Measurements from ENCODE around the gene RAD51B. TPM values are rescaled to one million over a fixed set of nuclear protein-coding genes. Genes with fewer than 3 reads are reported as not detected.

RAD51B gene
- total RNA-seq, 1 experiment from 2014 or later = 16.7 TPM

DNA sequence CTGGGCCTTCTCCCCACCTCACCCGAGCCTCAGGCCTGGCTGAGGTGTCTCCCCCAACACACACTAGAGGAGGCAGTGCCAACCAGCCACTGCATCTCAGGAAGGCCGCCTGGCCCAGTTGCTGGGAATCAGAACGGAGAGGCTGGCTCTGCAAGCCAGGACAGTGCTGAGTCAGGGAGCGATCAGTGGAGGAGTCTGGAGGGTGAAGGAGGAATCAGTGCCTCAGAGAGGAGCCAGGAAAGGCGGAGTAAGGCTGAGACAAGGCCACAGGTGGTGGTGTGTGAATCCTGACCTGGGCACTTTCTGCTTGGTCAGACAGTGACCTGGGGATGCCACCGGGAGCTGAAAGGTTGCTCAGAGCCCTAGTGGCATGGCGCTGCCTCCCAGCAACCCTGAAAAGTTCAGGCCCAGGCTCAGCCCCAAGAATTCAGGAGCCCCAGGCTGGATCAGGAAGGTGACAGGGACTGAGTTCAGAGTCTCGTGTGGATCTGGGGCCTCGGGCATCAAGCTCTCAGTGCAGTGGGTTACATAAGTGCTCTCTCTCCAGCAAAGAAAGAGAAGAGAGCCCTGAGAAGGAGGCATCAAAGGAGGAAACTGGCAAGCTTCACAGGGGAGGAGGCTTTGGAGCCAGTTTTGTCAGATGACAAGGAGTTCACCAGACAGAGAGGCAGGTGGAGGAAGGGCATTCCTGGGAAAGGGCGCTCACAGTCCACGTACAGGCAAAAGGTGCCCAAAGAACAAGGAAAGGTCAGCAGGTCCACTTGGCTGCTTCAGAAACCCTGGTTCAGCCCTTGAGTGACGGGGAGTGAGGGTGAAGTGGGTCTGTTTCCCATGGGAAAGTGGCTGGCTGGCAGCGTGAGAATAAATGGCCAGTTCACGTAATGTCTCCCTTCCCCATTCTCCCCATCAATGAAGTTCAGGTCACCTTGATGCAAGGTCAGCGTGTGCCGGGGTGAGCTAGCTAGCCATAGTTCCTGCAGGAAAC, 885.4 kb downstream of the RAD51B start:
- H3K23me2 ChIP-seq (ENCODE audit: insufficient read length, low read depth, low read length, poor library complexity, severe bottlenecking) = no peaks in the 10 kb centered on the region
- no peak overlapping the region for H4K8ac ChIP-seq (replicated peaks; ENCODE audit: insufficient read length, low read depth, low read length)
- H2AFZ ChIP-seq (ENCODE audit: low read length) = no peak overlapping the region
- TF ChIP-seq, protein P1, sequence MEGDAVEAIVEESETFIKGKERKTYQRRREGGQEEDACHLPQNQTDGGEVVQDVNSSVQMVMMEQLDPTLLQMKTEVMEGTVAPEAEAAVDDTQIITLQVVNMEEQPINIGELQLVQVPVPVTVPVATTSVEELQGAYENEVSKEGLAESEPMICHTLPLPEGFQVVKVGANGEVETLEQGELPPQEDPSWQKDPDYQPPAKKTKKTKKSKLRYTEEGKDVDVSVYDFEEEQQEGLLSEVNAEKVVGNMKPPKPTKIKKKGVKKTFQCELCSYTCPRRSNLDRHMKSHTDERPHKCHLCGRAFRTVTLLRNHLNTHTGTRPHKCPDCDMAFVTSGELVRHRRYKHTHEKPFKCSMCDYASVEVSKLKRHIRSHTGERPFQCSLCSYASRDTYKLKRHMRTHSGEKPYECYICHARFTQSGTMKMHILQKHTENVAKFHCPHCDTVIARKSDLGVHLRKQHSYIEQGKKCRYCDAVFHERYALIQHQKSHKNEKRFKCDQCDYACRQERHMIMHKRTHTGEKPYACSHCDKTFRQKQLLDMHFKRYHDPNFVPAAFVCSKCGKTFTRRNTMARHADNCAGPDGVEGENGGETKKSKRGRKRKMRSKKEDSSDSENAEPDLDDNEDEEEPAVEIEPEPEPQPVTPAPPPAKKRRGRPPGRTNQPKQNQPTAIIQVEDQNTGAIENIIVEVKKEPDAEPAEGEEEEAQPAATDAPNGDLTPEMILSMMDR (conservative IDR thresholded peaks at IDR 0.05) = no peak
- H3K27me3 Mint-ChIP-seq (ENCODE audit: low read depth) = peaks cover 7% of the 10 kb centered on the region
- H2AK5ac ChIP-seq (ENCODE audit: insufficient read length, low read length) = no peak overlapping the region
- H4K5ac ChIP-seq (ENCODE audit: insufficient read length, low read depth, low read length) = no peak overlapping the region
- H3K79me2 ChIP-seq (ENCODE audit: insufficient read depth, low read length) = no peaks in the 10 kb centered on the region
- H2BK5ac ChIP-seq (ENCODE audit: insufficient read length, low read length) = no peak overlapping the region
- no peaks in the 10 kb centered on the region for H3K79me1 ChIP-seq (ENCODE audit: insufficient read depth, low read depth, low read length, poor library complexity, severe bottlenecking)
- no peak overlapping the region for H3K23ac ChIP-seq (ENCODE audit: insufficient read length, low read depth, low read length)
- H3K27ac ChIP-seq (ENCODE audit: insufficient read length, low read depth, low read length) = no peak overlapping the region
- no peak overlapping the region for H2BK15ac ChIP-seq (ENCODE audit: low read depth, low read length)
- no CpG with 5 or more reads among the region's 16 CpGs for WGBS (ENCODE audit: extremely low coverage, insufficient read length, low lambda C conversion rate)
- no peak overlapping the region for H3T11ph ChIP-seq (ENCODE audit: low read length)
- H3K4me2 ChIP-seq (ENCODE audit: insufficient read depth, insufficient read length, low read length) = no peak overlapping the region
- no peak overlapping the region for H3K18ac ChIP-seq (ENCODE audit: insufficient read length, low read depth, low read length)
- peaks cover 2 to 11% of the 10 kb centered on the region in 2 experiments; a peak in 4 of 5 replicates for H3K9me3 Mint-ChIP-seq
- H2BK120ac ChIP-seq (ENCODE audit: low read depth, low read length, poor library complexity, severe bottlenecking) = no peak overlapping the region
- H4K20me1 ChIP-seq (ENCODE audit: control insufficient read depth, insufficient read depth, insufficient read length) = no peaks in the 10 kb centered on the region
- no peak overlapping the region for H4K91ac ChIP-seq (ENCODE audit: insufficient read length, low read depth, low read length)
- H3K4me3 Mint-ChIP-seq = no peak overlapping the region
- no peak for DNase-seq
- H2BK12ac ChIP-seq (ENCODE audit: insufficient read length, low read depth, low read length) = no peak overlapping the region
- no peak overlapping the region for H3K56ac ChIP-seq (ENCODE audit: insufficient read length, low read depth, low read length)
- no peak overlapping the region for H3K9ac ChIP-seq (ENCODE audit: extremely low read depth, insufficient read length, low read length)
- peaks cover 4% of the 10 kb centered on the region for H3K9me3 ChIP-seq (ENCODE audit: control insufficient read depth, low read depth, low read length)
- H3K14ac ChIP-seq (ENCODE audit: insufficient read depth, low read length) = no peak overlapping the region; the same call in 1 of the 2 replicates
- no peaks in the 10 kb centered on the region for H3K4me1 ChIP-seq (ENCODE audit: insufficient read depth, low read length)
- H2BK20ac ChIP-seq (ENCODE audit: low read depth, low read length, poor library complexity, severe bottlenecking) = no peak overlapping the region
- H3K36me3 Mint-ChIP-seq (ENCODE audit: insufficient read depth in 1 of 3, low read depth in 3 of 3) = peaks cover 0 to 7% (median 6%) of the 10 kb centered on the region in 3 experiments; a peak in 4 of 7 replicates
- peaks cover 0 to 9% of the 10 kb centered on the region in 2 experiments; a peak in 2 of 4 replicates for H3K4me1 Mint-ChIP-seq
- H3K27ac Mint-ChIP-seq = peak overlapping the region in 1 of 3 experiments; percentile 33; a peak in 2 of 7 replicates
- no peaks in the 10 kb centered on the region for H3K27me3 ChIP-seq (ENCODE audit: insufficient read depth, low read length)
- no peak overlapping the region for H3K4ac ChIP-seq (ENCODE audit: low read depth, low read length)
